ENCODE results near the gene FAM118A. TPM values are rescaled to one million over a fixed set of nuclear protein-coding genes. Genes with fewer than 3 reads are reported as not detected.
"Not testable (repeated sequence)": the region's sequence is repeated elsewhere in the genome, so short reads cannot be mapped to it uniquely, and the experiment has no call there.

Gene FAM118A
- polyA plus RNA-seq, 2 donors = 15.4 to 44.4 TPM

DNA sequence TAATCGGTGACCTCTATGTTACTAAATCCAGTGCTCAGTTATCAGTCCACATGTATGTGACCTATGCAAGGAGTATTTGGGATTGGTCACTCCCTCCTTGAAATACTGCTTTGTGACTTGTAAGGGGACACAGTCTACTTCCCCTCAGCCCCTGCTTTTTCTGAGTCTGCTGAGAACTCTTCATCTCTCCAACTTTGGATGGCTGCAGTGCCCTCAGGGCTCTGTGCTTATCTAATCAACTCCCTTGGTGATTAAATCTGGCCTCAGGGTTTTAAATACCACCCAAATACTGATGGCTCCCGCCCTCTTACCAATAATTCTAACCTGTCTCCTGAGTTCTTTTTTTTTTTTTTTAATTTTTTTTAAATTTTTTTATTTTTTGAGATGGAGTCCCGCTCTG, 40.2 kb downstream of the FAM118A start:
- Histone ChIP-seq H3K4me3 (ENCODE audit: low read depth in 1 of 2, low read length in 2 of 2) (no peak overlapping the region), H3K27me3 (ENCODE audit: control insufficient read depth in 1 of 2, insufficient read depth in 2 of 2, low read length in 2 of 2) (no peaks in the 10 kb centered on the region), H3K36me3 (ENCODE audit: control insufficient read depth in 2 of 2, insufficient read depth in 2 of 2, low read length in 1 of 2) (peaks cover 0 to 7% of the 10 kb centered on the region in 2 donors), H3K27ac (ENCODE audit: low read depth in 2 of 2, low read length in 1 of 2) (no peak overlapping the region), H3K9me3 (ENCODE audit: control insufficient read depth in 2 of 2, insufficient read depth in 1 of 2, low read depth in 1 of 2, low read length in 1 of 2) (no peaks in the 10 kb centered on the region), H3K4me1 (ENCODE audit: control insufficient read depth in 2 of 2, insufficient read depth in 2 of 2, low read length in 1 of 2) (no peaks in the 10 kb centered on the region)
- 90 to 94% methylated on average over 3 of the region's 3 CpGs for WGBS, 2 donors

DNA sequence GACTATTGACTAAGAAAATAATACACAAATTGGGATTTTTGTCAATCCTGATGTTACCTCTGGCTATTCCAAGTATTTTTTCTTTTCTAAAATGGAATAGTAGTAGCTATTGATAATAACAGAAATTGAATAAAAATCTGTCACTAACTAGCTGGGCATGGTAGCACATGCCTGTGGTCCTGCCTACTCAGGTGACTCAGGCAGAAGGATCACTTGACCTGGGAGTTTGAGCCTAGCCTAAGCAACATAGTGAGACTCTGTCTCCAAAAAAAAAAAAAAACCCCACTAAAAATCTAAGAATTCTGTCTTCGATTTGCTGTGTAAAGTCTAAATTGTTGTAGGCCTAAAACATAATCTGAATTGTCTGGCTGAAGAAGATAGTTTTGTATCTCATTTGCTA, 42.2 kb downstream of the FAM118A start:
- Histone ChIP-seq H3K27ac (ENCODE audit: low read depth in 2 of 2, low read length in 1 of 2) (no peak overlapping the region), H3K27me3 (ENCODE audit: control insufficient read depth in 1 of 2, insufficient read depth in 2 of 2, low read length in 2 of 2) (no peaks in the 10 kb centered on the region), H3K36me3 (ENCODE audit: control insufficient read depth in 2 of 2, insufficient read depth in 2 of 2, low read length in 1 of 2) (peaks cover 0 to 6% of the 10 kb centered on the region in 2 donors), H3K9me3 (ENCODE audit: control insufficient read depth in 2 of 2, insufficient read depth in 1 of 2, low read depth in 1 of 2, low read length in 1 of 2) (no peaks in the 10 kb centered on the region), H3K4me1 (ENCODE audit: control insufficient read depth in 2 of 2, insufficient read depth in 2 of 2, low read length in 1 of 2) (no peaks in the 10 kb centered on the region), H3K4me3 (ENCODE audit: low read depth in 1 of 2, low read length in 2 of 2) (no peak overlapping the region)
- WGBS, 2 donors = 94 to 98% methylated on average over 1 of the region's 1 CpG

DNA sequence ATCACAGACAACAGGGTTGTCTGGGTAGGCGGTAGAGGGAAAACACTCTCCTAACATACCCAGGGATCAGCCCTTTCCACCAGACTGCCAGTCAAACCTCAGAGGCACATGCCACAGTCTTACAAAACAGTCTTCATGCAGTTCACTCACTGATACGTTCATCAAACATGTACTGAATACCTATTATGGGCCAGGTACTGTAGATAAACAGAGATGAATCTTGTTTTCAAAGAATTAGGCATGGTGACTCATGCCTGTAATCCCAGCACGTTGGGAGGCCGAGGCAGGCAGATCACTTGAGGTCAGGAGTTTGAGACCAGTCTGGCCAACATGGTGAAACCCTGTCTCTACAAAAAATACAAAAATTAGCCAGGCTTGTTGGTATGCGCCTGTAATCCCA, 43.0 kb downstream of the FAM118A start:
- H3K36me3 ChIP-seq (ENCODE audit: control insufficient read depth in 2 of 2, insufficient read depth in 2 of 2, low read length in 1 of 2); H3K27me3 ChIP-seq (ENCODE audit: control insufficient read depth in 1 of 2, insufficient read depth in 2 of 2, low read length in 2 of 2); H3K27ac ChIP-seq (ENCODE audit: low read depth in 2 of 2, low read length in 1 of 2); H3K4me3 ChIP-seq (ENCODE audit: low read depth in 1 of 2, low read length in 2 of 2); H3K4me1 ChIP-seq (ENCODE audit: control insufficient read depth in 2 of 2, insufficient read depth in 2 of 2, low read length in 1 of 2); H3K9me3 ChIP-seq (ENCODE audit: control insufficient read depth in 2 of 2, insufficient read depth in 1 of 2, low read depth in 1 of 2, low read length in 1 of 2): not testable (repeated sequence)
- whole genome bisulfite sequencing, 2 donors = 63 to 71% methylated on average over 5 of the region's 5 CpGs

DNA sequence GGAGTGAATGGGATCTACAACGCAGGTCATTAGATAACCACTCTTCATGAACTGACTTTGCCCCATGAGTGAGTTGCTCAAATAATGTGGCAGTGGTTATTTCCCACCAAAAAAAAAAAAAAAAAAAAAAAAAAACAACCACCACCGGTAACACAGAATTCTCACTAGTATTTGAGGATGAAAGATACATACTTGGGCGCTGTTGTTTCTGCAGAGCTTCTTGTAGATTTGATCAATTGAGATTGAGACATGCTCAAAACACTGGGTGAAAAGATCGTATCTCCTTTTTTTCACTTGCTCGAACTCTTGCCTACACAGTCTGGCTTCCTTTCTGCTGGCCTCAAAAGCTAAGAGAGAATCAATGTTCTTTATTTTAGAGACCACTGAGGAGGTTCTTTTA, 44.1 kb downstream of the FAM118A start:
- Histone ChIP-seq H3K27ac (ENCODE audit: low read depth in 2 of 2, low read length in 1 of 2) (no peak overlapping the region), H3K36me3 (ENCODE audit: control insufficient read depth in 2 of 2, insufficient read depth in 2 of 2, low read length in 1 of 2) (peaks cover 0 to 3% of the 10 kb centered on the region in 2 donors), H3K4me1 (ENCODE audit: control insufficient read depth in 2 of 2, insufficient read depth in 2 of 2, low read length in 1 of 2) (no peaks in the 10 kb centered on the region), H3K27me3 (ENCODE audit: control insufficient read depth in 1 of 2, insufficient read depth in 2 of 2, low read length in 2 of 2) (no peaks in the 10 kb centered on the region), H3K4me3 (ENCODE audit: low read depth in 1 of 2, low read length in 2 of 2) (no peak overlapping the region), H3K9me3 (ENCODE audit: control insufficient read depth in 2 of 2, insufficient read depth in 1 of 2, low read depth in 1 of 2, low read length in 1 of 2) (no peaks in the 10 kb centered on the region)
- 89 to 92% methylated on average over 5 of the region's 5 CpGs for WGBS, 2 donors

DNA sequence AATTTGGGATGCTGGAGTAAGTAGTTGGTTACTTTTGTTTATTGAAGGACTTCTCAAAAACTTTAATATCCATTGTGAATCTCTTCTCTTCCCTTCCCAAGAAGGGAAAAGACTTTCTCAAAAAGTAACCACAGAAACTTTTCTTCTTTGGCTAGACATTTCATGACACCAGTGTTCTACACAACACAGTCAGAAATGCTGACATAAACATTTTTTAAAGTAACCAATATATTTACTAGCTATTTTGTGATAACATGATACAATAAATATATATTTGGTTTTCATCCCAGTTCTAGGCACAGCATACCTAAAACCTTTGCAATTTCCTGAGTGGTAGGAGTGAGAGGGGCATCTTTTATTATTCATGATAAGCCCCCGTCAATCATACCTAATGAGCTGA, 47.8 kb downstream of the FAM118A start:
- H3K4me1 ChIP-seq (ENCODE audit: control insufficient read depth in 2 of 2, insufficient read depth in 2 of 2, low read length in 1 of 2) = no peaks in the 10 kb centered on the region
- H3K27ac ChIP-seq (ENCODE audit: low read depth in 2 of 2, low read length in 1 of 2) = no peak overlapping the region
- 100% methylated on average over 1 of the region's 1 CpG for WGBS, 2 donors
- H3K4me3 ChIP-seq (ENCODE audit: low read depth in 1 of 2, low read length in 2 of 2) = no peak overlapping the region
- no peaks in the 10 kb centered on the region for H3K9me3 ChIP-seq (ENCODE audit: control insufficient read depth in 2 of 2, insufficient read depth in 1 of 2, low read depth in 1 of 2, low read length in 1 of 2)
- no peaks in the 10 kb centered on the region for H3K36me3 ChIP-seq (ENCODE audit: control insufficient read depth in 2 of 2, insufficient read depth in 2 of 2, low read length in 1 of 2)
- H3K27me3 ChIP-seq (ENCODE audit: control insufficient read depth in 1 of 2, insufficient read depth in 2 of 2, low read length in 2 of 2) = no peaks in the 10 kb centered on the region

DNA sequence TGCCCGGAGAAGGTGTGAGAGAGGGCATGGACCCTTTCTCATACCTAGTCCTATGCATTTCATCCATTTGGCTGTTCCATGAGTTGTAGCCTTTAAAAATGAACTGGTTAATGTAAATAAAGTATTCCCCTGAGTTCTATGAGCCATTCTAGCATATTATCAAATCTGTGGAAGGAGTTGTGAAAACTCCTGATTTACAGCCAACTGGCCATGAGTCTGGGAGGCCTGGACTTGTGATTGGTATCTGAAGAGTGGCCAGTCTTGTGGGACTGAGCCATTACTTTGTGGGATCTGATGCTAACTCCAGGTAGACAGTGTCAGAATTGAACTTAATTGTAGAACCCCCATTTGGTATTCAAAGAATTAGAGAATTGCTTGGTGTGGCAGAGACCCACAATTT, 48.4 kb downstream of the FAM118A start:
- no peaks in the 10 kb centered on the region for H3K9me3 ChIP-seq (ENCODE audit: control insufficient read depth in 2 of 2, insufficient read depth in 1 of 2, low read depth in 1 of 2, low read length in 1 of 2)
- no peak overlapping the region for H3K27ac ChIP-seq (ENCODE audit: low read depth in 2 of 2, low read length in 1 of 2)
- no peaks in the 10 kb centered on the region for H3K27me3 ChIP-seq (ENCODE audit: control insufficient read depth in 1 of 2, insufficient read depth in 2 of 2, low read length in 2 of 2)
- H3K4me3 ChIP-seq (ENCODE audit: low read depth in 1 of 2, low read length in 2 of 2) = no peak overlapping the region
- WGBS, 2 donors = 95 to 96% methylated on average over 1 of the region's 1 CpG
- no peaks in the 10 kb centered on the region for H3K4me1 ChIP-seq (ENCODE audit: control insufficient read depth in 2 of 2, insufficient read depth in 2 of 2, low read length in 1 of 2)
- H3K36me3 ChIP-seq (ENCODE audit: control insufficient read depth in 2 of 2, insufficient read depth in 2 of 2, low read length in 1 of 2) = no peaks in the 10 kb centered on the region

DNA sequence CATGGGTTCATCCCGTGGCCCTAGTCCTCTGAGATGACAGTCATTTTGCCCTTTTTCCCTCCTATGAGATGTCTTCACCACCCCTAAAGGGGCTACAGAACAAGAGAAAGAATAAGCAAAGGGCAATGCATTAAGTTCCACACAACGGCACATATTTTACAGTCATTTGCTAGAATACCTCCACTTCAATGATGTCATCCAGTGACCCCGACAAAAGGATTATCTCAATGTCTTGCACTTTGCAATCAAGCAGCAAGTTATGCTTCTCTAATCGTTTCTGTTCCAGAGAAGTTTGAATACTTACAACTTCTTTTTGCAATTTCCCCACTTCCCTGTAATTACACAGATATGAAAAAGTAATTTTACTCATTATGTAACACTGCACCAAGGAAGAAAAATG, 49.9 kb downstream of the FAM118A start:
- H3K4me3 ChIP-seq (ENCODE audit: low read depth in 1 of 2, low read length in 2 of 2) = no peak overlapping the region
- no peaks in the 10 kb centered on the region for H3K36me3 ChIP-seq (ENCODE audit: control insufficient read depth in 2 of 2, insufficient read depth in 2 of 2, low read length in 1 of 2)
- H3K4me1 ChIP-seq (ENCODE audit: control insufficient read depth in 2 of 2, insufficient read depth in 2 of 2, low read length in 1 of 2) = no peaks in the 10 kb centered on the region
- no peaks in the 10 kb centered on the region for H3K27me3 ChIP-seq (ENCODE audit: control insufficient read depth in 1 of 2, insufficient read depth in 2 of 2, low read length in 2 of 2)
- H3K9me3 ChIP-seq (ENCODE audit: control insufficient read depth in 2 of 2, insufficient read depth in 1 of 2, low read depth in 1 of 2, low read length in 1 of 2) = no peaks in the 10 kb centered on the region
- 65 to 69% methylated on average over 4 of the region's 4 CpGs for WGBS, 2 donors
- no peak overlapping the region for H3K27ac ChIP-seq (ENCODE audit: low read depth in 2 of 2, low read length in 1 of 2)

DNA sequence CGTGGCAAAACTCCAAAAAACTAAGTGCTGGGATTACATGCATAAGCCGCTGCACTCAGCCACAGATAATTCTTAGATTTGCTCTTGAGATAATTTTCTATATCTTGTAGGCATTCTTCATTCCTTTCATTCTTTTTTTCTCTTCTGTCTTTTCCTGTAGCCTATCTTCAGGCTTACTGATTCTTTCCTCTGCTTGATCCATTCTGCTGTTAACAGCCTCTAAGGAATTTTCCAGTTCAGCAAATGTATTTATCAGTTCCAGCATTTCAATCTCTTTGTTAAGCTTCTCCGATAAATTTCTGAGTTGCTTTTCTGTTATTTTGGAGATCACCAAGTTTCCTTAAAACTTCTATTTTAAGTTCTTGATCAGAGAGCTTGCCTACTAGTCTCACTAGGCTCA, 57.0 kb downstream of the FAM118A start:
- no peak overlapping the region for H3K4me3 ChIP-seq (ENCODE audit: low read depth in 1 of 2, low read length in 2 of 2)
- 80 to 85% methylated on average over 3 of the region's 3 CpGs for WGBS, 2 donors
- H3K9me3 ChIP-seq (ENCODE audit: control insufficient read depth in 2 of 2, insufficient read depth in 1 of 2, low read depth in 1 of 2, low read length in 1 of 2) = no peaks in the 10 kb centered on the region
- H3K27ac ChIP-seq (ENCODE audit: low read depth in 2 of 2, low read length in 1 of 2) = no peak overlapping the region
- no peaks in the 10 kb centered on the region for H3K27me3 ChIP-seq (ENCODE audit: control insufficient read depth in 1 of 2, insufficient read depth in 2 of 2, low read length in 2 of 2)
- no peaks in the 10 kb centered on the region for H3K36me3 ChIP-seq (ENCODE audit: control insufficient read depth in 2 of 2, insufficient read depth in 2 of 2, low read length in 1 of 2)
- H3K4me1 ChIP-seq (ENCODE audit: control insufficient read depth in 2 of 2, insufficient read depth in 2 of 2, low read length in 1 of 2) = no peaks in the 10 kb centered on the region

DNA sequence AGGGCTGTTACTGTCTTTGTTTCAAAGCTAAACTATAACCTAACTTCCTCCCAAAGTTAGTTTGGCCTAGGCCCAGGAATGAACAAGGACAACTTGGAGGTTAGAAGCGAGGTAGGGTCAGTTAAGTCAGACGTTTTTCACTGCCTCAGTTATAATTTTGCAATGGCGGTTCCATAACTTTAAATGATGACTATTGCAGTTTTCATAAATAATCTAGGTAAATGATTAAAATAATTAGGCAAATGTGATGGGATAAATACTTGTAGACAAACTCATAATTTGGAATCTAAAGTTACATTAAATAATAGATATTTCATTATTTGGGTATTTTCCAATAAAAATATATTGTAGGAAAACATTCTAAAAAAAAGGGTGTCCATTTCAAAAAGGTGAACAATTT, 63.9 kb downstream of the FAM118A start:
- not testable (repeated sequence) for H3K4me3 ChIP-seq (ENCODE audit: low read depth in 1 of 2, low read length in 2 of 2); H3K27ac ChIP-seq (ENCODE audit: low read depth in 2 of 2, low read length in 1 of 2); H3K4me1 ChIP-seq (ENCODE audit: control insufficient read depth in 2 of 2, insufficient read depth in 2 of 2, low read length in 1 of 2); H3K27me3 ChIP-seq (ENCODE audit: control insufficient read depth in 1 of 2, insufficient read depth in 2 of 2, low read length in 2 of 2); H3K36me3 ChIP-seq (ENCODE audit: control insufficient read depth in 2 of 2, insufficient read depth in 2 of 2, low read length in 1 of 2); H3K9me3 ChIP-seq (ENCODE audit: control insufficient read depth in 2 of 2, insufficient read depth in 1 of 2, low read depth in 1 of 2, low read length in 1 of 2)
- 90 to 91% methylated on average over 3 of the region's 3 CpGs for WGBS, 2 donors

DNA sequence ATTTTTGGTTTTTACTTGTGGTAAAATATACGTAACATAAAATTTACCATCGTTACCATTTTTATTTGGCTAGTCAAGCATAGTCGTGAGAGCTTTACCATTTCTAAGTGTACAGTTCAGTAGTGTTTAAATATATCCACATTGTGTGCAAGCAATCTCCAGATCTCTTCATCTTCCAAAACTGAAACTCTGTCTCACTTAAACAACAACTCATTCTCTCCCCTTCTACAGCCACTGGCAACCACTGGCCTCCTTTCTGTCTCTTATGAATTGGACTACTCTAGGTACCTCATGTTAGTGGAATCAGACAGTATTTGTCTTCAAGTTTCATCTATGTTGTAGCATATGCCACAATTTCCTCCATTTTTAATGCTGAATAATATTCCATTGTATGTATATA, 66.3 kb downstream of the FAM118A start:
- WGBS, 2 donors = 85 to 92% methylated on average over 3 of the region's 3 CpGs
- H3K27ac ChIP-seq (ENCODE audit: low read depth in 2 of 2, low read length in 1 of 2) = no peak overlapping the region

More for the DNA sequence above, 66.3 kb downstream of the FAM118A start:
- Histone ChIP-seq H3K27me3 (ENCODE audit: control insufficient read depth in 1 of 2, insufficient read depth in 2 of 2, low read length in 2 of 2) (no peaks in the 10 kb centered on the region), H3K36me3 (ENCODE audit: control insufficient read depth in 2 of 2, insufficient read depth in 2 of 2, low read length in 1 of 2) (no peaks in the 10 kb centered on the region), H3K4me3 (ENCODE audit: low read depth in 1 of 2, low read length in 2 of 2) (no peak overlapping the region), H3K9me3 (ENCODE audit: control insufficient read depth in 2 of 2, insufficient read depth in 1 of 2, low read depth in 1 of 2, low read length in 1 of 2) (no peaks in the 10 kb centered on the region), H3K4me1 (ENCODE audit: control insufficient read depth in 2 of 2, insufficient read depth in 2 of 2, low read length in 1 of 2) (no peaks in the 10 kb centered on the region)
